Sigmoid colon (tissue), 4 donors: ENCODE data around the gene BRSK1.

Experiments
- EP300 ChIP-seq, 4 donors: sonication (generic); formaldehyde crosslinking; IDR thresholded peaks; one replicate each; pipeline ENCODE4 v1.6.1; 2017; ENCODE audit warnings: antibody characterized with exemption in 4 of 4
- POLR2A ChIP-seq, 2 donors: fragments of 450-650 bp; IDR thresholded peaks; one replicate each; pipeline ENCODE4 v1.6.1; 2016; ENCODE audit warnings: antibody characterized with exemption in 2 of 2, mild to moderate bottlenecking in 2 of 2, moderate library complexity in 2 of 2
- POLR2AphosphoS5 ChIP-seq, 4 donors: sonication (generic); formaldehyde crosslinking; IDR thresholded peaks; one replicate each; pipeline ENCODE4 v1.6.1; 2017; ENCODE audit warnings: antibody characterized with exemption in 4 of 4
- TF ChIP-seq, protein P1 (sequence below), 4 experiments: fragments of 450-650 bp in 3 of 4; fragments of 200-600 bp in 1 of 4; IDR thresholded peaks; one replicate each; pipeline ENCODE4 v1.5.1; 2016 to 2019; ENCODE audit warnings: antibody characterized with exemption in 4 of 4, mild to moderate bottlenecking in 3 of 4, moderate library complexity in 2 of 4

DNA sequence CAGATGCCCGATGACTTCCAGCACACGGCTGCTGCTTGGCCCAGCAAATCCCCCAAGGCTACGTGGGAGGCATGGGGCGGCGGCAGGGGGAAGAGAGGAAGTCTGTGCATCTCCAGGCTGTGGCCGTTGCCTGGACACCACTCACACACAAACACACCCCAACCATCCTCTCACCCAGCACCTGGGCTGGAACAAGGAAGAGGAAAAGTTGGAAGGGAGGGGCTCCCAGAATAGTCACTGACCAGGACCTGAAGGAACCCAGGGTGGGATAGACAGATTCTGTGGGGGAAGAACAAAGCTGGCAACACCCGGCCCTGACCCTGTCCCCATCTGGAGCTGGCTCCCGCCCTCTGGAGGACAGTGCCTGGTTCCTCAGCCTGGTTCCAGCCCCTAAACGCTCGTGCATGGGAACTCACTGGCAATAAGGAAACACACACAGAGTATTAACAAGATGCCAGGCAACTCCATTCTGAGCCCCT lies 36.1 kb upstream of the BRSK1 start:
- TF ChIP-seq POLR2A (IDR thresholded peaks at IDR 0.05) (no peak), POLR2AphosphoS5 (IDR thresholded peaks at IDR 0.05) (no peak), EP300 (IDR thresholded peaks at IDR 0.05) (no peak)
- TF ChIP-seq, protein P1, sequence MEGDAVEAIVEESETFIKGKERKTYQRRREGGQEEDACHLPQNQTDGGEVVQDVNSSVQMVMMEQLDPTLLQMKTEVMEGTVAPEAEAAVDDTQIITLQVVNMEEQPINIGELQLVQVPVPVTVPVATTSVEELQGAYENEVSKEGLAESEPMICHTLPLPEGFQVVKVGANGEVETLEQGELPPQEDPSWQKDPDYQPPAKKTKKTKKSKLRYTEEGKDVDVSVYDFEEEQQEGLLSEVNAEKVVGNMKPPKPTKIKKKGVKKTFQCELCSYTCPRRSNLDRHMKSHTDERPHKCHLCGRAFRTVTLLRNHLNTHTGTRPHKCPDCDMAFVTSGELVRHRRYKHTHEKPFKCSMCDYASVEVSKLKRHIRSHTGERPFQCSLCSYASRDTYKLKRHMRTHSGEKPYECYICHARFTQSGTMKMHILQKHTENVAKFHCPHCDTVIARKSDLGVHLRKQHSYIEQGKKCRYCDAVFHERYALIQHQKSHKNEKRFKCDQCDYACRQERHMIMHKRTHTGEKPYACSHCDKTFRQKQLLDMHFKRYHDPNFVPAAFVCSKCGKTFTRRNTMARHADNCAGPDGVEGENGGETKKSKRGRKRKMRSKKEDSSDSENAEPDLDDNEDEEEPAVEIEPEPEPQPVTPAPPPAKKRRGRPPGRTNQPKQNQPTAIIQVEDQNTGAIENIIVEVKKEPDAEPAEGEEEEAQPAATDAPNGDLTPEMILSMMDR (IDR thresholded peaks at IDR 0.05), result no peak
